GM12864 (cell line): ENCODE measurements around the gene TRIM15.

Experiments used
- DNase-seq: peaks from one replicate; pipeline ENCODE4 v3.0.0-alpha.2; 2011; ENCODE audit warnings: low read depth
- H3K4me3 ChIP-seq: 2 replicates; pipeline ENCODE4 v1.5.1; 2011; ENCODE audit warnings: mild to moderate bottlenecking, low read depth, low read length, control low read depth
- CTCF ChIP-seq: IDR thresholded peaks from 2 replicates; pipeline ENCODE4 v1.5.1; 2011; ENCODE audit warnings: low read depth, mild to moderate bottlenecking, moderate library complexity, low read length, control low read depth, inconsistent platforms; ENCODE audit errors: missing control alignments

Gene TRIM15

DNA sequence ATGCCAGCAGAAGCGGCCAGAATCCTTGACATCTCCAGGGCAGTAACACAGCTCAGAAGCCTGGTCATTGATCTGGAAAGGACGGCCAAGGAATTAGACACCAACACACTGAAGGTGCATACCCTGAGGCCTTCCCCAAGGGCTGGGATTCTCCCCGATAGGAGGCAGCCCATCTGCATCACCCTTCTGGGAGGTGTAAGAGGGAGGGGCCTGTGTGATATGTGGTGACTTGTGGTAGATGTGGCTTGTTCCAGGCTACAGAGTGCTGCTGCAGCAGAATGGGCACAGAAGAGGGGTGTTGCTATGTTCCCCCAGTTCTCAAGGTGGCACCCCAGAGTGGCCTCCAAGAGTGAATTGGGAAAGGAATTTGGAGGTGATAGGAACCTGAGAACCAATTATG, 16.2 kb upstream of the TRIM15 start:
- no peak overlapping the region for H3K4me3 ChIP-seq
- no peak for DNase-seq
- TF ChIP-seq CTCF = no peak

DNA sequence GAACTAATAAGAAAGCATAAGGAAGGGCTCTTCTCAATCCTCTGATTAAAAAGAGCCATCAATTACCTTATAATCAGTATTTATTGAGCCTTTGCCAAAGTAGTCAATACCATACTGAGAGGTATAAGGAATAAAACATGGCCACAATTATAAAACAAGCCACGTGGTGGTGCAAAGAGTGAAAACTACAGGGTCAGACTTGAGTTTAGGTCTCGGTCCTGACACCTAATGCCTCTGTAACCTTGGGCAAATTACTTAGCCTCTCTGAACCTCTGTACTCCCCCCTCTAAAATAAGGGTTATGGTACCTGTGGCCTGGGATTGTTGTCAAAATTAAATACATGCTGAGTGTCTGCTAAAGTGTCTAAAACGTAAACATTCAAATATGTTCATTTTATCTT, 14.1 kb upstream of the TRIM15 start:
- TF ChIP-seq CTCF = peak; percentile 3

GRCh38 chr6:30149858-30150550, 13.3 kb upstream of the TRIM15 start:
- H3K4me3 ChIP-seq = no peak overlapping the region
- TF ChIP-seq CTCF = no peak
- DNase-seq = no peak

More for the DNA sequence above, 14.1 kb upstream of the TRIM15 start:
- H3K4me3 ChIP-seq = no peak overlapping the region
- DNase-seq = no peak

- TF ChIP-seq CTCF = no peak
- no peak overlapping the region for H3K4me3 ChIP-seq
- no peak for DNase-seq
Observed at GRCh38 chr6:30150671-30151395, 12.5 kb upstream of the TRIM15 start.

- TF ChIP-seq CTCF = no peak
- DNase-seq = no peak
- H3K4me3 ChIP-seq = no peak overlapping the region
Observed at GRCh38 chr6:30151580-30151979, 11.8 kb upstream of the TRIM15 start.

DNA sequence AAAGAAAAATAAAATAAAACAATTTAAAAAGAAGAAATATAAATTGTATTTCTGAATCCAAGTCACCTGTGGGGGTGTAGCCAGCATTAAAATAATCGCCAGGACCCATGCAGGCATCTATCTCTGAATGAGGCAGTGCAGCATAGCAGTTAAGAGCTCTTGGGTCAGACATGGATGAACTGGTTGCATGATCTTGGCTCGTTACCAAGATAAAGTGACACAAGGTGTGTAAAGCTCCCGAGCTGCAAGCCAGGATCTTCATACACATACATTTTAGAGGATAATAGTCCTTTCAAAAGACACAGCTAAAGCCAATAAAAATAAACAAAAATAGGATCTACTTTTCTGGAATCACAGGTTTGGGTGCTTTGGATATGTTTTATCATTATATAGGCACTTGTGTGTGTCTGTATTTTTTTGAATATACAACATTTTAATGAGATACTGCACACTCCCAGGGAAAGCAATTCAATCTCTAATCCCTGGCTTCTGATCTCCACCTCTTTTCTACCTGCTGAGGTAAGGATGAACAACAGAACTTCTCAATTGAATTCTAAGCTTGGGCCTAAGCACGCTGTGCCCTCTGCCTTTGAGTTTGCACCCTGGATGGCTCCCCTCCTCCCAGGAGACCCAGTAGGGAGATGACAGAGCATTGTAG, 11.2 kb upstream of the TRIM15 start:
- no peak for TF ChIP-seq CTCF
- H3K4me3 ChIP-seq = no peak overlapping the region
- no peak for DNase-seq
